ENCODE data around the gene MED14.
"Not testable (repeated sequence)": the region's sequence is repeated elsewhere in the genome, so short reads cannot be mapped to it uniquely, and the experiment has no call there.

The MED14 gene

DNA sequence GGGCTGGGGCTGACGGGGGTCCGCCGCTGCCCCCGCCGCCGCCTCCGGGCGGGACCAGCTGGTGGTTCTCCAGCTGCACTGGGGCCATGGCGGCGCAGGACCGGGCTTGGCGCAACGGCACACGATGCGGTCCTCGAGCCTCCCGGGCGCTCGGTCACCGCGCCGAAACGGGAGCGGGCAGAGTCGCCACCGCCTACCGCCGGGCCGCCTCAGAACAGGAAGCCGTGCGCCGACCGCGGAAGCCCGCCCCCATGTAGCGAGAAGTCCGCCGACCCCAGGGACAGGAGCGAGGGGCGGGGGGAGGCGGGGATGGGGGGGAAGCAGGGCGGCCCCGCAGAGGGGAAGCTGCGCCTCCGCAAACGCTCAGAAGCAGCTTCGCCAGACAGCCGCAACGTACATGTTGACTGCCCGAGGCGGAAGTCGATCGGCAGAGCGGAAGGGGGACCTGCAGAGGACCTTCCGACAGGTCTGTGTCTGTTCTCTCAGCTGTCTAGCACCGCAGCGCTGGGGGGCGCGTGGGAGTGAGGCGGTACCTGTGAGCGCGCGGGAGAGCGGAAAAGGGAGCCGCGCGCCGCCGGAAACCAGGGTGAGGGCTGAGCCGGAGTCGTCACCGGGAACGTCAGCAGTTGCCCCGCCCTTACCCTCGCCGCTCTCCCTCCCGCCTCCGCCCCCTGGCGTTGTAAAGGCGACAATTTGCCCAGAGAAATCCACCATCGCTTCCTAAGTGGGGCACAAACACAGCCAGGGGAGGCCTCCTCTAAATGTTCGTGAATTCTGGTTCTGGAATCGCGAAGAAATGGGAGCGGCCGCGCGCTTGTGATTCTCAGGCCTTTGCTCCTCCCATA, at the start of gene MED14:
MED14 (minus strand) TSS at position 218 of the 845 bp plus-strand sequence; CDS start at position 88, 130 bp downstream.
- DNase-seq (ENCODE audit: low spot score): peak; percentile 80

DNA sequence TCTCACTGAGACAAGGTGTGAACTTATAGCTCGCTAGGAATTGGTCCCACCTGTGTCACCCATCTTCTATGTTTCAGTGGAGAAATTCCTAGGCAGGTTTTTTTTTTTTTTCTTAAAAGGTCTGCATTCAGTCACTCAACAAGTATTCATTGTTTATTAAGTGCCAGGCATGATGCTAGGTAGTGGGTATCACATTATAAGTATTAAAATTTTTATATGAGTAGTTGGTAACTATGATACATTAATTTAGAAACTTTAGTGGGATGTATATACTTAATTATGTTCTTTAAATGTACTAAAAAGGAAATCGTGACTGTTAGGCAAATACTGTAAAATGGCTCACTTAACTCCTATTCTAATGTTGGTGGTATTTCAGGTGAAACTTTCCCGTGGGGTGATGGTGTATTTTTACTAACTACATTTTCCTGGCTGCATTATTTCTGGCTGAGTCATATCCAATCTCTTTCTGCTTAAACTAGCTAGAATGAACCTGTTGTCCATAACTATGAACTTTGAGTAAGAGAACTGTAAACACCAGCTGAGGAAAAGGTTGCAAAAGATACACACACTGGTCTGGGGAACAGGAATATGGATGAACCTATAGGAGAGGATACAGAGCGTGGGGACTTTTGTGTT, 49.3 kb upstream of the MED14 start:
- no peak for DNase-seq (ENCODE audit: low spot score)

DNA sequence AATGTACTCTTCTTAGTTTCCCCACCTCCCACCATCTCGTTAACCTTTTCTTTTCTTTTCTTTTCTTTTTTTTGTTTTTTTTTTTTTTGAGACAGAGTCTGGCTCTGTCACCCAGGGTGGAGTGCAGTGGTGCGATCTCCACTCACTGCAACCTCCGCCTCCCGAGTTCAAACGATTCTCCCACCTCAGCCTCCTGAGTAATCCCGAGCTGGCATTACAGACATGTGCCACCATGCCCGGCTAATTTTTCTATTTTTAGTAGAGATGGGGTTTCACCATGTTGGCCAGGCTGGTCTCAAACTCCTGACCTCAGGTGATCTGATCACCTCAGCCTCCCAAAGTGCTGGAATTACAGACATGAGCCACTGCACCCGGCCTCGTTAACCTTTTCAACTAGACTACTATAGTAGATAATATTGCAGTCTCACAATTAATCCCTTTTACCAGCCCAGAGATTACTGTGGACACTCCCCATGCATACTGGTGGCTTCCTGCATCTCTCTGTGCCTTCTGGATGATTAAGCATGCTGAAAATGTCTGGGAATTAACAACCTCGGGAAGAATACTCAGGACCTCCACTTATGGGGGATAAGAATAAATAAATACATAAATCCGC, 47.4 kb upstream of the MED14 start:
- DNase-seq (ENCODE audit: low spot score): not testable (repeated sequence)

DNA sequence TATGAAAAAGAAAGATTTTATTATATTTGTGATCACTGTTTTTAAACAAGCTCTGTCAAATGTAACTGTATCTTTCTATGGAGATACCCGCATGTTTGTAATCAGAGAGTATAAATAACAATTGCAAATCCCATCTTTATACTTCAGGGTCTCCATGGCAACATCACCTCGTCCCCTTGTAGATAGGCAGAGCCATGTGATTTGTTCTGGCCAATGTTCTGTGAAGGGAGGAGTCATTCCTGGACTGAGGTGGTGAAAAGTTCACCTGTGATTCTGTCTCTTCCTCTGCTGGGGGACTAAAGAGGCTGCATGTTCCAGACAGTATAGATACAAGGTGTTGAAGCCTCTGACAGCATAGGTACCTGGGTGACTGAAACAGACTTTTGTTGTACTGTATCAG, 45.6 kb upstream of the MED14 start:
- no peak for DNase-seq (ENCODE audit: low spot score)

DNA sequence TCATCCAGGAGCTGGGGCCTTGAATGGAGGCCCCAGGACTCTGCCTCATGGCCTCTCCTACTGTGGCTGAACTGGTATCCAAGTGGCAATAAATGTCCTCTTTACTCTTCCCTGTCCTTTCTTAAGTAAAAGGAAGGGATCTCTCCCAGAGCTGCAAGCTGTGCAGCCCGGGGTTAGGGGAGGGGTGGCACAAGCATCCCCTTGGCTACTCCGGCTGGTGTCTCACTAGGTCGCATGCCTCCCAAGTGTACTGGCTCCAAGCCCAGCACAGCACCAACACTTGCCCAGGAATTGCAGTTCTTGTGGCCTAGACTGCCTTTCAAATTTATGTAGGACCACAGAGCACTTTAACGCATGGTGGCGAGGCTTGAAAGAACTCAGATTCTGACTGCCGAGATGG, 44.7 kb upstream of the MED14 start:
- DNase-seq (ENCODE audit: low spot score): no peak

DNA sequence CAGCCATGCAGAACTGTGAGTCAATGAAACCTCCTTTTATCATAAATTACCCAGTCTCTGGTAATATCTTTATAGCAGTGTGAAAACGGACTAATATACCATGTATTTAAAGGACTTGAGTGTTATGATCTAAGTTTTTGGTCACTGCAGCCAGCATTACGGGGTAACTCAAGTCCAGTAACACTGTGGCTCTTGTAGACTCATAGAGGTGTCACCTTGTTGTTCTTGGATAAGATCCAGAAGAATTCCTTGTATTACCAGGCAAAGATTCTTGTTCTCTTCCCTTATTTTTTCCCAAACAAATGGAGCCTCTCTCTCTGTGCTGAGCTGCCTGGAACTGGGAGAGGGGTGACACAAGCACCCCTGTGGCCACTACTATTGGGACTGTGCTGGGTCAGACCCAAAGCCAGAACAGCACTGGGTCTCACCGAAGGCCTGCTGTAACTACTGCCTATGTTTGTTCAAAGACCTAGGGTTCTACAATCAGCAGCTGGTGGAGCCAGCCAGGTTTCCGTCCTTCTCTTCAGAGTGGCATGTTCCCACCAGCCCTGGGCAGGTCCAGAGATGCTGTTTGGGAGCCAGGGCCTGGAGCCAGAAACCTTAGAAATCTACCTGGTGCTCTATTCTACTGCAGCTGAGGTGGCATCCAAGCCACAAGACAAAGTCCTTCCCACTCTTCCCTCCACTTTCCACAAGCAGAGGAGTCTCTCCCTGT, 43.7 kb upstream of the MED14 start:
- no peak for DNase-seq (ENCODE audit: low spot score)

DNA sequence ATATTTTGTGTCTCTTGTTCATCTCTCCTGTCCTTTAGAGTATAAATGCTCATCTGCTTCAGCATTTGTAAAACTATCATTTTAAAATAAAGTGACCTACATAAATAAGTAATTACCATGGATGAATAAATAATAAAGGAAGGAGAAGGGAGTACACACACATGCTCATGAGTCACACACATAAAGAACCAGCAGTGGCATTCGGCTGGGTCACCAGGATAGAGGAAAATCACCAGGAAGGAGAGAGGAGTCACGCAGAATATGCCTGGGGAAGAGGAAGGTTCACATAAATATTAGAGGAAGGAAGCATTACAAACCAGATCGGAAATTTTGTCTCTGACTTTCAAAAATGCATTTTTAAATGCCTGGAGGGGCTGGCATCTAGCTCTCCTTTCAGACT, 38.5 kb upstream of the MED14 start:
- peak; percentile 31 for DNase-seq (ENCODE audit: low spot score)

DNA sequence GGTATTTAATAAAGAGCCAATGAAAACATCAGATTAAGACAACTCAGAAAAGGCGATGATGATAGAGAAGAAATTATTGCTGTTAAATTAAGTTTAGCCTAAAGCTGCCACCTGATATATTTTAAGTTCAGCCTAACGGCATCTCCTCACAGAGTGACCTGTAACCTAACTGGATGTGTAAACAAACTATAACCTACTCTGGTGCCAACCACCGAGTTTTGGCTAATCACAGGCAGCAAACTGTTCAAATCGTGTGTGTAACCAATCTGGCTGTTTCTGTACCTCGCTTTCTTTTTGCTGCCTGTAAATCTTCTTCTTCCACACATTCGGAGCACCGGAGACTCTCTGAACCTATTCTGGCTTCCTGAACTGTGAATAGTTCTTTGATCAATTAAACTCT, 37.8 kb upstream of the MED14 start:
- no peak for DNase-seq (ENCODE audit: low spot score)

DNA sequence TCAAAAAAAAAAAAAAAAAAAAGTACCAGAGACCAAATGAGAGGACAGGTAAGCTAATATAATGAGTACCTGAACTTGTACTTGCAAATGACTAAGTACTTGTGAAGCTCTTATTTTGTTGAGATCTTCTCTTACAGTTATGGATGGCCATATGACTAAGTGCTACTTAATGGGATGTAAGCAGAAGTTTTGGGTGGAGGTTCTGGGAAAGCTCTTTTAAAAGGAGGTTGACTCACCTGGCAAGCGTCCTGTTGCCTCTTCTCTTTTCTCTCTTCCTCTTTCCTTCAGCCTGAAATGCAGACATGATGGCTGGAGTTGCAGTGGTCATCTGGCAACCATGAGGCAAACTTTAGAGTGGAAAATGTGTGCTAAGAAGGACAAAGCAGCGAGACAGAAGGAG, 36.9 kb upstream of the MED14 start:
- no peak for DNase-seq (ENCODE audit: low spot score)

DNA sequence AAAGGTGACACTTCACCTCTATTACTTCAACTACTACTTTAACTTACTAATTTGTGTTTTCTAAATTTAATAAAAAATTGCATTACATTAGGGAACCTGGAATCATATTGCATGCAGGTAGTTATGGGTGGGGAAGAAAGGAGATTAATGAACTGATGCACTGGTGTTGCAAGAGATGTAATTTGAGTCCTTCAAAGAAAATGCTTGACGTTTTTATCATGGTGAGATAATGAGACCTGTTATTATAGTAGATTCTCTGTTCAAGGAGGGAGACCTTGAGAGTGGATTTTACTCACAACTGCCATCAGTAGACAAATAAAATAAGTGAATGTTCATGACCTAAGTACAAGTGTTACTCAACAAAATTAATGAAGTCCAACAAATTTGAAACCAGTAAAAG, 26.4 kb upstream of the MED14 start:
- no peak for DNase-seq (ENCODE audit: low spot score)

DNA sequence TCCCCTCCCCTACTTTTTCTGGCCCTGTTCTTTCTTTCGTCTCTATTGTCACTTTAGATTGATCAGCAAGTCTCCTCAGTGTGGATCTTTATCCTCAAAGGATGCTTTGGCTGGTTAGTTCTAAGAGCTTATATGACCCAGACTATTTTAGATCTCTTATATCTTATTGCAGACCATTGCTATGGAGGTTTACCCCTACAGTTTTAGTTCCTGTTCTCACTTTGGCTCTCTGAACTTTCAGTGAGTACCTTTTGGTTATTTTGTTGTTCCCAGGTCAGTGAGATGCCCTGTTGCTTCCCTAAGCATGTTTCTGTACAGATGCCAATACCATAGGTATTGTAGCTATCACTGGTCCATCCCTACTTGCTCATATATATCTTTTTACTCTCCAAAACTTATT, 24.0 kb upstream of the MED14 start:
- DNase-seq (ENCODE audit: low spot score): no peak

DNA sequence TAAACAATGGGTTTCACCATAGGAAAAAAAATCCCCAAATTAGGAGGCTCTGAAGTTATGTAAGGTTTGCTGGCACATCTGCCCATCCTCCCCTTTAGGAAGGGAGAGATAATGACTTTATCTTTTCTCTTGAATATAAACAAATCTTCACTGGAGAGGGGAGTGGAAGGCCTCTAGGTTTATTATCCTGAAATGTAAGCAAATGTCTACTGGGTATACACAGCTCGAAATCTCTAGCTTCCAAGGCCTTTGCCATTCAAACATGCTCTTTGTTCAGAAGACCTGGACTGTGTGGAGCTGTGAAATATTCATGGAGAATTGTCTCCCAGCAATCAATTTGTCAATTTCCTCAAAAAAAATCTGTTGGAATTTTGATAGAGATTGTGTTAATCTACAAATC, 21.7 kb upstream of the MED14 start:
- DNase-seq (ENCODE audit: low spot score): no peak

DNA sequence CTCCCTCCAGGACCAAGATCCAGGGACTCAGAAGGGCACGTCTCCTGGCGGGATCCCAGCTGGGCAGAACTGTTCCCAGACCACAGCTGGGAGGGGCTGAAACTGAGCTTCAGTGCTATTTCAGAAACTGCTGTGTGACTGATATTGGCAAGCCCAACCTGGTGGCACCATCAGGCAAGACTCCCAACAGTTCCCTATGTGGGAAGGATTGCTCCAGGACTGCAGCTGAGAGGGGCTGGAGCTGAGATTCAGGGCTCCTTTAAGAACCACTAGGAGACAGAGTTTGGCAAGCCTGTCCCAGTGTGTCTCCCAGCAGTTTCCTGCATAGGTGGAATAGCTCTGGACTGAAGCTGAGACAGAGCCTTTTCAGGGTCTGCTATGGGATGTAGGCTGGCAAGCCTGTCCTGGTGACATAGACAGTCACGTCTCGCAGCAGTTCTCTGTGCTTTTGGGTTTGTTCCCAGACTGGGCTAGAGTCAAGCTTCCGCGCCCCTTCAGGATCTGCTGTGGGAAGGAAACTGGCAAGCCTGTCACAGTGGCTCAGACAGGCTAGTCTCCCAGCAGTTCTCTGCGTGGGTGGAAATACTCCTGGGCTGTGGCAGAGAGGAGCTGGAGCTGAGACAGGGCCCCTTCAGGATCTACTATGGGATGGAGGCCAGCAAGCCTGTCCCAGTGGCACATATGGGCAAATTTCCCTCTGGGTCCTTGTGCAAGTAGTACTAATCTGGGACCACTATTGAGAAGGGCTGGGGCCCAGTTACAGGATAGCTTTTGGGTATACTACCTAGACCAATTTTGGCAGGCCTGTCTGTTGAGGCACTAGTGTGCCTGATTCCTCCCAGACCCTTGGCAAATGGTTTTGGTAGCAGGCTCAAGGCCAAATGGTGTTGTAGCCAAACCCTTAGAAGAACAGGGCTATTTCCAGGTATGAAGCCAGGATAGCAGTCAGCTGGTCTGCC, 20.2 kb upstream of the MED14 start:
- DNase-seq (ENCODE audit: low spot score): peak; percentile 27

DNA sequence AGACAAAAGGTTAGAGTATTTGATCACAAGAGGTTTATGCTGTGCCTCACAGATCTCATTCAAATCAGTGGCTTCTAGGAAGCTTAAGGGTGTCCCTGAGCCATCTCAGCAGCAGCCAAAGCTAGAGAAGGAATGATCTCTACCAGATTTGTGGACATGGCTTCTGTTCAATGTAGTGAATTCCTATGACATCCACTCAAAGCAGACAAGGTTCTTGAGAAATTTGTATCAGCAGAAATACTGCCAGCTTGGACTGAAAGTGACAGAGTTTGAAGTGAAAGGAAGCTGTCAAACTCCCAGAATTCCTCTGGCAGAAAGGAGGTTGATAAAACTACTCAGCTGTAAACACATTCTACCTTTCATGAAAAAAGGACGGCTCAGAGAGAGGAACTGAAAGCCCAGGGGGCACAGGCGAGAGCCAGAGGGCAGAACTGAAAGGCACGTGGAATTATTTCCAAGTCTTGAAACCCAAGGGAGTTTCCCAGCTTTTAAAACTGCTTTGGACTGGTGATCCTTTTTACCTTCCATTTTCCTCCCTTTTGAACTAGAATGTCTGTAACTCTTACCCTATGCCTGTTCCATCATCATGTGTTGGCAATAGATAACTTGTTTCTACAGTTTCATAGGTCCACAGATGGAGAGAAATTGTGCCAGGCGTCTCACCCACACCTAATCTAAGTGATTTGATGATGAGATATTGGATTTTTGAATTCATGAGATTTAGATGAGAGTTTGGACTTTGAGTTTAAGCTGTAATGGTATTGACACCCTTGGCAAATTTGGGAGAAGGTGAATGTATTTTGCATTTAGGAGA, 14.5 kb upstream of the MED14 start:
- no peak for DNase-seq (ENCODE audit: low spot score)

DNA sequence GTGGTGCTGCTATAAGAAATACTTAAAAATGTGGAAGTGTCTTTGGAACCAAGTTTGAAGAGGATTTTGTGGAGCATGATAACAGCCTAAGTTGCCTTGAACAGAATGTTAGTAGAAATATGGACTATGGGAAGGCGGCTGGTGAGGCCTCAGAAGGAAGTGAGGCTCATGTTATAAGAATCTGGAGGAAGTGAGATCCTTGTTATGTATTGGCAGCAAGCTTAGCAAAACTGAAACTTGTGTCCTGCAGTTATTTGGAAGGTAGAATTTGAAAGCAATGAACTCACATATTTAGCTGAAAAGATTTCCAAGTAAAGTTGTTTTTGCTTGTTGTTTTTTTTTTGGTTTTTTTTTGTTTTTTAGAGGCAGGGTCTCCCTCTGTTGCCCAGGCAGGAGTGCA, 13.6 kb upstream of the MED14 start:
- DNase-seq (ENCODE audit: low spot score): no peak

DNA sequence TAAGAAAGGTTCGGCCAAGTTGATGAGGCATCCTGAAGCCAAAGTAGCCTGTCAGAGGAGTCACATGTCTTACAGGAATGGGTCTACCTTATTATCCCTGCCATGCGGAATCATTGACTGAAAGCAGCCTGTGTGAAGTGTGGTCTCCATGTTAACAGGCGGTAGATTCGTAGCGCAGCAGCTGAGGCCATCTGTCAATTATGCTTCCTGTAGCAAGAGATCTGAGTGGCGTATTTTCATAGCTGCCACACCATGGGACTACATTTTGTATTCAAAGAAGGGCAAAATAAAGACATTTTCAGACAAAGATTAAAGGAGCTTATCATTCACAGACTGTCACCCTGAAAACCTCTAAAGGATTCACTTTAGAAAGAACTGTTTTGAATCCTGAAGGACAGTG, 11.2 kb upstream of the MED14 start:
- DNase-seq (ENCODE audit: low spot score): no peak

DNA sequence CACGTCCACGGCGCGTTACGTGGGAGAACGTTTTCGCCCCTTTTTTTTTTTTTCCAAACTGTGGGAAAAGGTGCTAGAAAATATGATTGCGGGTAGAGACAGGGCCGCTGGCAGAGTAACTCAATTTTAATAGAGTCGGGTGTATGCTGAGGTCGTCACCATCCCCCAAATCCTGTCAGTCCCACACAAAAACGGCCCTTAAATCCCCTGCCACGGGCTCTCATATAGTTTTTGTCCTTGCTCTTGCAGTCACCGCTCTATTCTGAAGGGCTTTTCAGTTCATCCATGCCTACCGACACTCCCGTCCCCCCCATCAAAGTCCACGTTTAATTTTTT, 796 bp upstream of the MED14 start:
- no peak for DNase-seq (ENCODE audit: low spot score)

DNA sequence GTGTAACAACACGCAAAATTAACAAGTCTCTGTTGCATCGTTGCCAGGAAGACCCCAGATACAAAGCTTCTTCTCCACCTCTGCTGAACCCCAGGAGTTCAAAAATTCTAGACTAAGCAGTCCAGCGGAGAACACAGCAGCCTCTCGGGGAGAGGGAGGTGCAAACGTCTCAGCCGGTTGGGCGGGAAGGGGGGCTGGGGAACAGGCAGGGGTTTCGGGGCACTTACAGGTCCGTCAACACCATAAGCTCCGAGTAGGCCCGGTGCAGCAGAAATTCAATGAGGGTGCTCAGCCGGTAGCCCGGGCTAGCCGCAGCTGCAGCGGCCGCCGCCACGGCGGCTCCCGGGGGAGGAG, 394 bp downstream of the MED14 start:
- no peak for DNase-seq (ENCODE audit: low spot score)

DNA sequence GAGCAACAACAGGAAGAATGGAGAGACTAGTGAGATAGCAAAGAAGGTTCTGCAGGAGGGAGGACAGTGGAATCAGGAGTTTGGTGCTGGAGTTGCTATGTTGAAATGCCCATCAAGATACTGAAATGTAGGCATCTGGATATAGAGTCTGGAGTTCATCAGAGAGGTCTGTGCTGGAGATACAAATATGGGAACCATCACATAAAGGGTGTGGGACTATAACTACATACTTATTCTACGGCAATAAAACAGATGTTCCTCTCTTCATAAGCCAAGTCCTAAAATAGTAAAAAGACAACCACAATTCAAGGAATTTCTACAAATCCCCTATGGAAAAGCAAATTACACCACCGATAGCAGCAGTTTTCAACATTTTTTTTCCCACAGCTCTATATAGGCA, 1.6 kb downstream of the MED14 start:
- no peak for DNase-seq (ENCODE audit: low spot score)

DNA sequence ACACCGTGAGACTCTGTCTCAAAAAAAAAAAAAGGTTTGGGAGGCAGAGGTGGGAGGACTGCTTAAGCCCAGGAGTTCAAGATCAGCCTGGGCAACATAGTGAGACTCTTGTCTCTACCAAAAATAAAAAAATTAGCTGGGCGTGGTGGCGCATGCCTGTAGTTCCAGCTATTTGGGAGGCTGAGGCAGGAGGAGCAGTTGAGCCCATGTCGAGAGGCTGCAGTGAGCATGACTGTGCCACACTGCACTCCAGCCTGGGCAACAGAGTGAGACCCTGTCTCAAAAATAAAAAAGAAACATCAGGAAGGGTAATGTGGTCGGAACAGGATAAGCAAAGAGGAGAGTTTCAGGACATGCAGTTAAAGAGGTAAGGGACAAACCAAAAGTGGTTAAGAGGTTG, 2.8 kb downstream of the MED14 start:
- DNase-seq (ENCODE audit: low spot score): not testable (repeated sequence)

Data from hepatic stellate cell (primary cell).